GM23338 (cell line): Measurements from ENCODE around the gene NTRK1. TPM values are rescaled to one million over a fixed set of nuclear protein-coding genes. Genes with fewer than 3 reads are reported as not detected.

Source experiments
- ATAC-seq: fragments of 200-7000 bp; cut with Tn5 transposase; 3 replicates; pipeline ENCODE4 v1.9.1; 2020
- DNase-seq: peaks from one replicate; pipeline ENCODE4 v3.0.0-alpha.2; 2015; ENCODE audit warnings: low spot score
- H2AFZ ChIP-seq: fragments of 200-600 bp; sonication (generic); 2 replicates; pipeline ENCODE4 v1.8.0; 2016; ENCODE audit warnings: antibody characterized with exemption, mild to moderate bottlenecking, moderate library complexity
- H3F3A ChIP-seq: fragments of 200-600 bp; sonication (generic); replicated peaks from 2 replicates; pipeline ENCODE4 v1.8.0; 2017; ENCODE audit warnings: antibody characterized with exemption, mixed run types, low read depth
- H3K27ac ChIP-seq: fragments of 200-600 bp; sonication (generic); 2 replicates; pipeline ENCODE4 v1.6.1; 2016; ENCODE audit warnings: low read depth
- H3K27me3 ChIP-seq: fragments of 200-600 bp; sonication (generic); 2 replicates; pipeline ENCODE4 v1.8.0; 2016; ENCODE audit warnings: mild to moderate bottlenecking, mixed run types, moderate library complexity; ENCODE audit not compliant: insufficient read depth
- H3K36me3 ChIP-seq: fragments of 200-600 bp; sonication (generic); 2 replicates; pipeline ENCODE4 v1.8.0; 2016; ENCODE audit warnings: mild to moderate bottlenecking; ENCODE audit not compliant: insufficient read depth
- H3K4me1 ChIP-seq: fragments of 200-600 bp; sonication (generic); 2 replicates; pipeline ENCODE4 v1.8.0; 2016; ENCODE audit warnings: mild to moderate bottlenecking, moderate library complexity; ENCODE audit not compliant: insufficient read depth
- H3K4me2 ChIP-seq: fragments of 200-600 bp; sonication (generic); 2 replicates; pipeline ENCODE4 v1.7.1; 2017; ENCODE audit warnings: mixed run types
- H3K4me3 ChIP-seq: fragments of 200-600 bp; sonication (generic); 2 replicates; pipeline ENCODE4 v1.6.1; 2016; ENCODE audit warnings: mixed run types
- H3K79me2 ChIP-seq: fragments of 200-600 bp; sonication (generic); replicated peaks from 2 replicates; pipeline ENCODE4 v1.8.0; 2017; ENCODE audit warnings: mild to moderate bottlenecking; ENCODE audit not compliant: insufficient read depth
- H3K9me2 ChIP-seq: fragments of 200-600 bp; sonication (generic); 2 replicates; pipeline ENCODE4 v1.8.0; 2017; ENCODE audit not compliant: insufficient read depth
- H4K20me1 ChIP-seq: fragments of 200-600 bp; sonication (generic); replicated peaks from 2 replicates; pipeline ENCODE4 v1.8.0; 2017; ENCODE audit warnings: mild to moderate bottlenecking; ENCODE audit not compliant: insufficient read depth
- H3K27ac Mint-ChIP-seq: 2 replicates; pipeline ENCODE4 v1.8.0; 2020; ENCODE audit warnings: inconsistent platforms, mild to moderate bottlenecking, moderate library complexity, mixed read lengths
- H3K27me3 Mint-ChIP-seq: 3 replicates; pipeline ENCODE4 v1.8.0; 2022; ENCODE audit warnings: low read depth, mild to moderate bottlenecking, moderate library complexity, mixed read lengths, inconsistent platforms; ENCODE audit not compliant: insufficient read depth, poor library complexity
- H3K36me3 Mint-ChIP-seq: 3 replicates; pipeline ENCODE4 v1.8.0; 2021; ENCODE audit warnings: low read depth, mild to moderate bottlenecking, inconsistent platforms, moderate library complexity, mixed read lengths
- H3K4me1 Mint-ChIP-seq: 3 replicates; pipeline ENCODE4 v1.8.0; 2020; ENCODE audit warnings: mild to moderate bottlenecking, inconsistent platforms, mixed read lengths
- H3K4me3 Mint-ChIP-seq: 3 replicates; pipeline ENCODE4 v1.8.0; 2021; ENCODE audit warnings: moderate library complexity, mild to moderate bottlenecking, inconsistent platforms, mixed read lengths
- H3K9me3 Mint-ChIP-seq: 3 replicates; pipeline ENCODE4 v1.8.0; 2020; ENCODE audit warnings: moderate library complexity, mild to moderate bottlenecking, inconsistent platforms, mixed read lengths
- CREB1 ChIP-seq: fragments of 250-450 bp; sonication (Bioruptor Pico); IDR thresholded peaks from 2 replicates; pipeline ENCODE4 v1.5.0; 2020; ENCODE audit warnings: low read depth, mild to moderate bottlenecking, moderate library complexity
- ETS1 ChIP-seq: IDR thresholded peaks from 2 replicates; pipeline ENCODE4 v1.6.1; 2016; ENCODE audit warnings: antibody characterized with exemption
- EZH2 ChIP-seq: fragments of 200-600 bp; sonication (generic); IDR thresholded peaks from one replicate; pipeline ENCODE4 v1.8.0; 2017; ENCODE audit warnings: antibody characterized with exemption, mild to moderate bottlenecking, low read depth; ENCODE audit not compliant: unreplicated experiment
- EZH2phosphoT487 ChIP-seq: fragments of 200-600 bp; sonication (generic); IDR thresholded peaks from one replicate; pipeline ENCODE4 v1.8.1; 2018; ENCODE audit warnings: antibody characterized with exemption; ENCODE audit not compliant: unreplicated experiment
- JUNB ChIP-seq: IDR thresholded peaks from one replicate; pipeline ENCODE4 v1.6.1; 2016; ENCODE audit warnings: antibody characterized with exemption; ENCODE audit not compliant: unreplicated experiment
- NANOG ChIP-seq: IDR thresholded peaks from 2 replicates; pipeline ENCODE4 v1.6.1; 2016; ENCODE audit warnings: antibody characterized with exemption, borderline replicate concordance
- POLR2AphosphoS5 ChIP-seq: IDR thresholded peaks from 2 replicates; pipeline ENCODE4 v1.6.1; 2016; ENCODE audit warnings: antibody characterized with exemption, low read depth
- polyA plus RNA-seq: library from polyadenylated mRNA; unstranded; fragments of >200 nt; fragmentation: Nextera tagmentation; extraction: Ambion mirVana; gene quantifications from 2 replicates; pipeline ENCODE4 v1.2.1, GENCODE V29; 2016
- total RNA-seq: library from RNA; depleted of rRNA; stranded (reverse); fragments of >200 nt; shearing (Covaris generic); gene quantifications from 2 replicates; pipeline ENCODE4 v1.2.3, GENCODE V29; 2014
- TF ChIP-seq, protein P1 (sequence below): IDR thresholded peaks from one replicate; pipeline ENCODE4 v1.6.1; 2018; ENCODE audit warnings: antibody characterized with exemption; ENCODE audit not compliant: unreplicated experiment
- TF ChIP-seq, protein P2 (sequence below): fragments of 250-450 bp; sonication (Bioruptor Pico); IDR thresholded peaks from 2 replicates; pipeline ENCODE4 v1.5.0; 2020; ENCODE audit warnings: mild to moderate bottlenecking, moderate library complexity

Gene NTRK1
- total and polyA plus RNA-seq, 2 experiments from 2014 or later: 0.42 to 0.45 TPM

- H3F3A ChIP-seq: 0 out of 2 replicates have a peak, but pooled peaks cover 3% of the 10 kb centered on the region
- H2AFZ ChIP-seq: no peak overlapping the region
- H3K36me3 ChIP-seq: no peaks in the 10 kb centered on the region
- no peak overlapping the region for H3K4me2 ChIP-seq
- peaks cover 9% of the 10 kb centered on the region; the same call in 1 of the 2 replicates for H3K4me1 ChIP-seq
- no peak overlapping the region for H3K4me3 ChIP-seq
- Mint-ChIP-seq H3K4me3 (no peak overlapping the region), H3K9me3 (no peaks in the 10 kb centered on the region), H3K36me3 (no peaks in the 10 kb centered on the region), H3K27ac (no peak overlapping the region), H3K27me3 (peaks cover 18% of the 10 kb centered on the region), H3K4me1 (peaks cover 34% of the 10 kb centered on the region)
- no peak for DNase-seq
- H3K79me2 ChIP-seq: no peaks in the 10 kb centered on the region
- H3K27ac ChIP-seq: no peak overlapping the region
- ATAC-seq: no peak
- peaks cover 40% of the 10 kb centered on the region for H3K27me3 ChIP-seq
- no peaks in the 10 kb centered on the region for H3K9me2 ChIP-seq
- TF ChIP-seq CREB1: no peak
- TF ChIP-seq ETS1: no peak
- no peak for TF ChIP-seq EZH2
- no peak for TF ChIP-seq JUNB
- no peaks in the 10 kb centered on the region for H4K20me1 ChIP-seq
Observed at GRCh38 chr1:156880473-156880872, 19.8 kb downstream of the NTRK1 start.

DNA sequence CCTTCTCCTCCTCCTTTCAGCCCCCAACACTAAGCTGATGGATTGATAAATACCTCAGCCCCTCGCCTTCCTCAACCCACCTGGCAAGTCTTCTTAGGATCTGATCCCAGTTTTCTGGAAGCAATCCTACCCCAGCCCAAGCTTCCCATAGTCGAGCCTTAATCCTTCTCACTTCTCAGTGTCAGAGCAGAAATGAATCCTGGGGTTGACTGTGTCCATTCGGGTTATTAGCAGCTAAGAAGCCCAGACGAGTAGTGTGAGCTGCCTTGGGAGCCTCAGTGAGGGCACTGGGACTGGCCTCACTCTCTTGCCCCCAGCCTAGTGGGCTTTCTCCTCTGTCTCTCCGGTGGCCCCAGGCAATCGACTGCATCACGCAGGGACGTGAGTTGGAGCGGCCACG is 20.4 kb downstream of the NTRK1 start:
- H3K4me3 Mint-ChIP-seq: no peak overlapping the region
- Histone ChIP-seq H3K4me2 (no peak overlapping the region), H3K79me2 (no peaks in the 10 kb centered on the region), H3K4me3 (no peak overlapping the region), H3K4me1 (peaks cover 13% of the 10 kb centered on the region; the same call in 1 of the 2 replicates), H3K27me3 (peaks cover 42% of the 10 kb centered on the region), H3K9me2 (no peaks in the 10 kb centered on the region), H3K36me3 (no peaks in the 10 kb centered on the region), H2AFZ (no peak overlapping the region), H4K20me1 (no peaks in the 10 kb centered on the region), H3K27ac (no peak overlapping the region), H3F3A (0 out of 2 replicates have a peak, but pooled peaks cover 3% of the 10 kb centered on the region)
- peaks cover 24% of the 10 kb centered on the region for H3K27me3 Mint-ChIP-seq
- no peak for DNase-seq
- H3K4me1 Mint-ChIP-seq: peaks cover 40% of the 10 kb centered on the region
- H3K36me3 Mint-ChIP-seq: no peaks in the 10 kb centered on the region
- ATAC-seq: no peak
- TF ChIP-seq POLR2AphosphoS5 (no peak), CREB1 (no peak), ETS1 (no peak), NANOG (no peak), EZH2 (no peak), EZH2phosphoT487 (no peak)
- TF ChIP-seq, protein P1, sequence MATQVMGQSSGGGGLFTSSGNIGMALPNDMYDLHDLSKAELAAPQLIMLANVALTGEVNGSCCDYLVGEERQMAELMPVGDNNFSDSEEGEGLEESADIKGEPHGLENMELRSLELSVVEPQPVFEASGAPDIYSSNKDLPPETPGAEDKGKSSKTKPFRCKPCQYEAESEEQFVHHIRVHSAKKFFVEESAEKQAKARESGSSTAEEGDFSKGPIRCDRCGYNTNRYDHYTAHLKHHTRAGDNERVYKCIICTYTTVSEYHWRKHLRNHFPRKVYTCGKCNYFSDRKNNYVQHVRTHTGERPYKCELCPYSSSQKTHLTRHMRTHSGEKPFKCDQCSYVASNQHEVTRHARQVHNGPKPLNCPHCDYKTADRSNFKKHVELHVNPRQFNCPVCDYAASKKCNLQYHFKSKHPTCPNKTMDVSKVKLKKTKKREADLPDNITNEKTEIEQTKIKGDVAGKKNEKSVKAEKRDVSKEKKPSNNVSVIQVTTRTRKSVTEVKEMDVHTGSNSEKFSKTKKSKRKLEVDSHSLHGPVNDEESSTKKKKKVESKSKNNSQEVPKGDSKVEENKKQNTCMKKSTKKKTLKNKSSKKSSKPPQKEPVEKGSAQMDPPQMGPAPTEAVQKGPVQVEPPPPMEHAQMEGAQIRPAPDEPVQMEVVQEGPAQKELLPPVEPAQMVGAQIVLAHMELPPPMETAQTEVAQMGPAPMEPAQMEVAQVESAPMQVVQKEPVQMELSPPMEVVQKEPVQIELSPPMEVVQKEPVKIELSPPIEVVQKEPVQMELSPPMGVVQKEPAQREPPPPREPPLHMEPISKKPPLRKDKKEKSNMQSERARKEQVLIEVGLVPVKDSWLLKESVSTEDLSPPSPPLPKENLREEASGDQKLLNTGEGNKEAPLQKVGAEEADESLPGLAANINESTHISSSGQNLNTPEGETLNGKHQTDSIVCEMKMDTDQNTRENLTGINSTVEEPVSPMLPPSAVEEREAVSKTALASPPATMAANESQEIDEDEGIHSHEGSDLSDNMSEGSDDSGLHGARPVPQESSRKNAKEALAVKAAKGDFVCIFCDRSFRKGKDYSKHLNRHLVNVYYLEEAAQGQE: no peak
- TF ChIP-seq, protein P2, sequence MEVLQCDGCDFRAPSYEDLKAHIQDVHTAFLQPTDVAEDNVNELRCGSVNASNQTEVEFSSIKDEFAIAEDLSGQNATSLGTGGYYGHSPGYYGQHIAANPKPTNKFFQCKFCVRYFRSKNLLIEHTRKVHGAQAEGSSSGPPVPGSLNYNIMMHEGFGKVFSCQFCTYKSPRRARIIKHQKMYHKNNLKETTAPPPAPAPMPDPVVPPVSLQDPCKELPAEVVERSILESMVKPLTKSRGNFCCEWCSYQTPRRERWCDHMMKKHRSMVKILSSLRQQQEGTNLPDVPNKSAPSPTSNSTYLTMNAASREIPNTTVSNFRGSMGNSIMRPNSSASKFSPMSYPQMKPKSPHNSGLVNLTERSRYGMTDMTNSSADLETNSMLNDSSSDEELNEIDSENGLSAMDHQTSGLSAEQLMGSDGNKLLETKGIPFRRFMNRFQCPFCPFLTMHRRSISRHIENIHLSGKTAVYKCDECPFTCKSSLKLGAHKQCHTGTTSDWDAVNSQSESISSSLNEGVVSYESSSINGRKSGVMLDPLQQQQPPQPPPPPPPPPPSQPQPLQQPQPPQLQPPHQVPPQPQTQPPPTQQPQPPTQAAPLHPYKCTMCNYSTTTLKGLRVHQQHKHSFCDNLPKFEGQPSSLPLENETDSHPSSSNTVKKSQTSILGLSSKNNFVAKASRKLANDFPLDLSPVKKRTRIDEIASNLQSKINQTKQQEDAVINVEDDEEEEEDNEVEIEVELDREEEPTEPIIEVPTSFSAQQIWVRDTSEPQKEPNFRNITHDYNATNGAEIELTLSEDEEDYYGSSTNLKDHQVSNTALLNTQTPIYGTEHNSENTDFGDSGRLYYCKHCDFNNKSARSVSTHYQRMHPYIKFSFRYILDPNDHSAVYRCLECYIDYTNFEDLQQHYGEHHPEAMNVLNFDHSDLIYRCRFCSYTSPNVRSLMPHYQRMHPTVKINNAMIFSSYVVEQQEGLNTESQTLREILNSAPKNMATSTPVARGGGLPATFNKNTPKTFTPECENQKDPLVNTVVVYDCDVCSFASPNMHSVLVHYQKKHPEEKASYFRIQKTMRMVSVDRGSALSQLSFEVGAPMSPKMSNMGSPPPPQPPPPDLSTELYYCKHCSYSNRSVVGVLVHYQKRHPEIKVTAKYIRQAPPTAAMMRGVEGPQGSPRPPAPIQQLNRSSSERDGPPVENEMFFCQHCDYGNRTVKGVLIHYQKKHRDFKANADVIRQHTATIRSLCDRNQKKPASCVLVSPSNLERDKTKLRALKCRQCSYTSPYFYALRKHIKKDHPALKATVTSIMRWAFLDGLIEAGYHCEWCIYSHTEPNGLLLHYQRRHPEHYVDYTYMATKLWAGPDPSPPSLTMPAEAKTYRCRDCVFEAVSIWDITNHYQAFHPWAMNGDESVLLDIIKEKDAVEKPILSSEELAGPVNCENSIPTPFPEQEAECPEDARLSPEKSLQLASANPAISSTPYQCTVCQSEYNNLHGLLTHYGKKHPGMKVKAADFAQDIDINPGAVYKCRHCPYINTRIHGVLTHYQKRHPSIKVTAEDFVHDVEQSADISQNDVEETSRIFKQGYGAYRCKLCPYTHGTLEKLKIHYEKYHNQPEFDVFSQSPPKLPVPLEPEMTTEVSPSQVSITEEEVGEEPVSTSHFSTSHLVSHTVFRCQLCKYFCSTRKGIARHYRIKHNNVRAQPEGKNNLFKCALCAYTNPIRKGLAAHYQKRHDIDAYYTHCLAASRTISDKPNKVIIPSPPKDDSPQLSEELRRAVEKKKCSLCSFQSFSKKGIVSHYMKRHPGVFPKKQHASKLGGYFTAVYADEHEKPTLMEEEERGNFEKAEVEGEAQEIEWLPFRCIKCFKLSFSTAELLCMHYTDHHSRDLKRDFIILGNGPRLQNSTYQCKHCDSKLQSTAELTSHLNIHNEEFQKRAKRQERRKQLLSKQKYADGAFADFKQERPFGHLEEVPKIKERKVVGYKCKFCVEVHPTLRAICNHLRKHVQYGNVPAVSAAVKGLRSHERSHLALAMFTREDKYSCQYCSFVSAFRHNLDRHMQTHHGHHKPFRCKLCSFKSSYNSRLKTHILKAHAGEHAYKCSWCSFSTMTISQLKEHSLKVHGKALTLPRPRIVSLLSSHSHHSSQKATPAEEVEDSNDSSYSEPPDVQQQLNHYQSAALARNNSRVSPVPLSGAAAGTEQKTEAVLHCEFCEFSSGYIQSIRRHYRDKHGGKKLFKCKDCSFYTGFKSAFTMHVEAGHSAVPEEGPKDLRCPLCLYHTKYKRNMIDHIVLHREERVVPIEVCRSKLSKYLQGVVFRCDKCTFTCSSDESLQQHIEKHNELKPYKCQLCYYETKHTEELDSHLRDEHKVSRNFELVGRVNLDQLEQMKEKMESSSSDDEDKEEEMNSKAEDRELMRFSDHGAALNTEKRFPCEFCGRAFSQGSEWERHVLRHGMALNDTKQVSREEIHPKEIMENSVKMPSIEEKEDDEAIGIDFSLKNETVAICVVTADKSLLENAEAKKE (CRISPR knock-in tag): no peak
- no peaks in the 10 kb centered on the region for H3K9me3 Mint-ChIP-seq
- no peak overlapping the region for H3K27ac Mint-ChIP-seq
